Activated CD4-positive, alpha-beta T cell treated with anti-CD3 and anti-CD28 coated beads for 24 hours (primary cell): ENCODE data around the gene MAGI1.
"Not testable (repeated sequence)": the region's sequence is repeated elsewhere in the genome, so short reads cannot be mapped to it uniquely, and the experiment has no call there.

Experiments
- DNase-seq, 2 donors: peaks; one replicate each; pipeline ENCODE4 v3.0.0-alpha.2; 2020; ENCODE audit warnings: low read depth in 2 of 2

Gene MAGI1

DNA sequence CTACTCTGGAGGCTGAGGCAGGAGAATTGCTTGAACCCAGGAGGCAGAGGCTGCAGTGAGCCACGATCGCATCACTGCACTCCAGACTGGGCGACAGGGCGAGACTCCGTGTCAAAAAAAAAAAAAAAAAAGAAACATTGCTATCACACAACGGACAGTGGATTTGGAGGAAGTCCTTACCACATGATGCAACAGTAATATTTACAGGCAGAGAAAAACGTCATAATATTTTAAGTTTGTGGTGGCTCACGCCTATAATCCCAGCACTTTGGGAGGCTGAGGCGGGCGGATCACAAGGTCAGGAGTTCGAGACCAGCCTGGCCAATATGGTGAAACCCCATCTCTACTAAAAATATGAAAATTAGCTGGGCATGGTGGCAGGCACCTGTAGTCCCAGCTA, 473.0 kb downstream of the MAGI1 start:
- not testable (repeated sequence) for DNase-seq

DNA sequence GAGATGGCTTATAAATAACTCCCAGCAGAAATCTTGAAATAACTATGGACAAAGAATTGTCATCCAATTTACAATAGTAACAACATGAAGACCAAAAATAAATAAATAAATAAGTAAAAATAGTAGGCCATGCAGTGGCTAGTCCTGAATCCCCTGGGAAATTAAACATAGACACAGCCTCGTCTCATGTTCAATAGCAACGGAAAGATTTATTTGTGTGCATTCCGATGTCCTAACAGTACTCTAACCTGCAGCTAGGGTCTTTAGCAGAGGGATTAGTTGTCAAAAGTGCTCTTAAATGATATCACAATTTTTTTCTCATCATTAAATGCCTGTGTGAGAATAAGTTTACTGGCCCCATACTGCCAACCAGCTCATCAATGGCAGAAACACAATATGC, 474.2 kb downstream of the MAGI1 start:
- DNase-seq, result no peak

DNA sequence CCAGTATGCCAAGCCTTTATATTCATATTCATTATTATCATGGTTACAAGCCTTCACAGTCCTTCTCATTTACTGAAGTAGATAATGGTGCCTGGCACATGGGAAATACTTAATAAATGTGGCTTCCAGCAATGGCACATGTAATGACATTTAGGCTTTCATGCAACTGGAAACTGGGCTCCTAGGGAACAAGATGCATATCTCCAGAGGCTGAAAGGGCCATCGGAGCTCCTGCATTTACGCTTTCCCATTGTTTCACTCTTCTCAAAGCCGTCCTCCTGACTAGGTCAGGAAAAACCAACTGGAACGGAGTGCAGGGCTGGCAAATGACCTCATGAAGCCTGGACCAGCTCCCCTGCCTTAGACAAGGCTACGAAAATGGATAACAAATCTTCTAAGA, 474.9 kb downstream of the MAGI1 start:
- no peak for DNase-seq

DNA sequence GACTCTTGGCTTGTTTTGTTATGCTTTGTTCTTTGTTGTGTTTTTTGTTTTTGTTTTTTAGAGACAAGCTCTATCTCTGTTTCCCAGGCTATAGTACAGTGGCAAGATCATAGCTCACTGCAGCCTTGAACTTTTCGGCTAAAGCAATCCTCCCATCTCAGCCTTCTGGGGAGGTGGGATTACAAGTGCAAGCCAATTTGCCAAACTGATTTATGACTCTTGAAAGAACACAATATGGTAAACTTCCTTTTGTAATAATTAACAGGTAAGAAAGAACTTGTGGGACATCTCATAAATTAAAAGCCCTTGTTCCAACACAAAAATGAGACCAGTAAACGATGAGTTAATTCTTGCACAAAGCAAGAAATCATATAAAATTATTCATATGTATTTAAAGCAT, 476.3 kb downstream of the MAGI1 start:
- DNase-seq, result no peak

DNA sequence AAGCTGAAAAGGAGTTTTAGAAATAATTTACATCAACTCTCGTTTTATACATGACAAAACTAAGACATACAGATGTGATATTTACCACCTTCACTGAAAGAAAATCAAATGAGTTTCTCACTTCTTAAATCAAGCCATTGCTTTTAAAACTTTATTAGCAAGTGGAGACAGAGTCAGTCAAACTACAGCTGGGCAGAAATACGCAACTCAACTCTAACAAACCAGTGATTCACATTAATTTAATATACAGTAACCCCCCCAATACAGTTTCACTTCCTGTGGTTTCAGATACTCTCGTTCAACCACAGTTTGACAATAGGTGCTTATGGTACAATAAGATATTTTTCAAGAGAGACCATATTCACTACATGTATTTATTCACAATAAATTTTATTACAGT, 477.1 kb downstream of the MAGI1 start:
- DNase-seq, result no peak

DNA sequence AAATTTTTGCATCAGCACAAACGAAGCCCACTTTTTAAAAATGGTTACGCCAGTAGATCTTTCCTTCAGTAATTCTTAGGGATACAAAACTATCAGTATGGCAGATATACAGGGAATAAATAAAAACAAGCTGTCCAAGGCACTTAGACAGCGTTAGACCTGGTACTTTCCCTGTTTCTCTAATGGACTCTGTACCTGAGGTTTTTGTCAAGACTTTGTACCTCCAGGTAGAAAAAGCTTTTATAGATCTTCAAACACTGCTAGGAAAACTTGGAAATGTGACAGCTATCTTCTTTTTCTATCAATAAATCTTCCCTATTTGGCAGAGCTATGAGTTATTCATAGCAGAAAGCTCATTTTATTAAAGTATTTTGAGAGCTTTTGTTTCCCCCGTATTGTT, 477.8 kb downstream of the MAGI1 start:
- no peak for DNase-seq

DNA sequence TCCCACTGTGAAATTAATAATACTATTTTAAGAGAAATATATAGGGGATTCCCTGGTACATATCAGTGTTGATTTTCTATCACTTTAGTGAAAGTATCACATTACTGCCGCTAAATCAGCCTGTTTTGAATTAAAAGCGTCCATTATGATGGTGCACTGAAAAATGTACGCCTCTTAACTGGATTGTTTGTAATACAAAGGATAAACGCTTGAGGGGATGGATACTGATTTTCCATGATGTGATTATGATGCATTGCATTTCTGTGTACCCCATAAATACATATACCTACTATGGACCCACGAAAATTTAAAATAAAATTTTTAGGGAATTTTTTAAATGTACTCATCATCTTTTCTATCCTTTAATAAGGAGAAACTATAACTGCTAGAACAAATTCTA, 478.6 kb downstream of the MAGI1 start:
- DNase-seq, result no peak

DNA sequence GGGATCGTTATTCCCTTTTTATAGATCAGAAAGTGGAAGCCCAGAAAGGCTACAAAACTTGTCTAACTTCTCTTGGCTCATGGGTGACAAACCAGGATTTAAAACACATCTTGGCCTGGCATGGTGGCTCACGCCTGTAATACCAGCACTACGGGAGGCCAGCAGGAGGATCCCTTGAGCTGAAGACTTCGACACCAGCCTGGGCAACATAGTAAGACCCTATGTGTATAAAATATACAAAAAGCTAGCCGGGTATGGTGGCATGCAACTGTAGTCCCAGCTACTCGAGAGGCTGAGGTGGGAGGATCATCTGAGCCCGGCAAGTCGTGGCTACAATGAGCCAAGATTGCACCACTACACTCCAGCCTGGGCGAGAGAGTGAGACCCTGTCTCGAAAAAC, 479.1 kb downstream of the MAGI1 start:
- no peak for DNase-seq

DNA sequence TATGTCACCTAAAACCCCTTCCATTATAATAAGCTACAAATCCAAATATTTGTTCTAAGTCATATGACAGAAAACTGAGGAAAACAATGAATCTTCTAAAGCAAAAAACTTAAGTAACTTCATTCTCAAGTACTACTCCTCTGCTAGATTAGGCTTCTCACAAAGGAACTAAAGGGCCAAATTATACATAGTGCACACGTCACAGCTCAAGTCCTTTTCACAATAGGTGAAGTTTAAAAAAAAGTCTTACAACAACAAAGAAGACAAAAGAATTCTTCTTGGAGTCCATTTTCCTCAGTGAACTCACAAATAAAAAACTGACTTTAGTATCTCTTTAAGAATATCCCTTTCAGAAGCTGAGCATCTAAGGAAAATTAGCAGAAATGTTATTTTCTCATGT, 479.9 kb downstream of the MAGI1 start:
- DNase-seq, result no peak

DNA sequence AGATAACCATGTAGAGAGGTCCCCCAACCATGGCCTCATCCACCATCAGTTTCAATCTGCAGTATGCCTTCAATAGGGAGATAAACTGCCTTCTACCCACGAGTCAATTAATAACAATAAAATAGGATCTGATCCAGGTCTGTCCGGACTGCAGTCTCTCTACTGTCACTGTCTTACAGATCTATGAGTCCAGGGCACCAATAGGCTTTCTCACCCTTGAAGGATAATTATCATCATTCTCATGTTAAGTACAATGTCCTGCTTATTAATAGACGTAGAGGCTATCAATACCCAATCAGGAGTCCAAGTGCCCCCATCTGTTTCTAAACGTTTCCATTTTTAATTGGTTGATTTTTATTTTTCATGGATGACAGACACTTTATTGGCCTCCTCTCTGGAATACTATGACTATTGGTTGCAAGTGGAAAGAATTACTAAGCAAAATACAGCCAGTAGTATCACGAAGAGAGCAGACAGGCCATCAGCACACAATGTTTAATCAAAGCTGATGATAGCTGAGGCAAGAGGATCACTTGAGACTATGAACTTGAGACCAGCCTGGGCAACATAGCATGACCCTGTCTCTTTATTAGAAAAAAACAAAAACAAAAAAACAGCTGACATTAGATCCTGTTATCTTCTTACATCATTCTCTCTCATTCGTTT, 480.7 kb downstream of the MAGI1 start:
- no peak for DNase-seq

DNA sequence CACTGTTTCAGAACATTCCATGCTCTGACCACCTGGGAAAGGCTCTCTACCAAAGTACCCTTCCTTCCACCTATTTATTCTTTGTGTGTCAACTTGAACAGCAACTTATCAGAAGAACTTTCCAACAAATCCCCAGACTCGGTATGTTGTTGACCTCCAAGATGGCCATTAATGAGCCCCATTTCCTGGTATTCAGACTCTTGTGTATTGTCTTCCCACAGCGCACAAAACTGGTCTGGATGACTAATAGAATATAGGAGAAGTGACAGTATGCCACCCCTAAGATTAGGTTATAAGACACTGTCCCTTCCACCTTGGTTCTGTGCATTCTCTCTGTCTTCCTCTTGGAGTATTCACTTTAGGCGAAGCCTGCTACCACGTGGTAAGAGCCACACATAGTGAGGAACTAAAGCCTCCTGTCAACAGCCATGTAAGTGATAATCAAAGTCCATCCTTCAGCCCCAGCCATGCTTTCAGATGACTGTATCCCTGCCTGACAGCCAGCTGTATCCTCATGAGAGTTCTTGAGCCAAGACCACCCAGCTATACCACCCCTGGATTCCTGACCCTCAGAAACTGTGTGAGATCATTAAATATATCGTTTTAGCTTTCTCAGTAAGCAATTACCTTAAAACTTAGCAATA, 481.7 kb downstream of the MAGI1 start:
- no peak for DNase-seq

DNA sequence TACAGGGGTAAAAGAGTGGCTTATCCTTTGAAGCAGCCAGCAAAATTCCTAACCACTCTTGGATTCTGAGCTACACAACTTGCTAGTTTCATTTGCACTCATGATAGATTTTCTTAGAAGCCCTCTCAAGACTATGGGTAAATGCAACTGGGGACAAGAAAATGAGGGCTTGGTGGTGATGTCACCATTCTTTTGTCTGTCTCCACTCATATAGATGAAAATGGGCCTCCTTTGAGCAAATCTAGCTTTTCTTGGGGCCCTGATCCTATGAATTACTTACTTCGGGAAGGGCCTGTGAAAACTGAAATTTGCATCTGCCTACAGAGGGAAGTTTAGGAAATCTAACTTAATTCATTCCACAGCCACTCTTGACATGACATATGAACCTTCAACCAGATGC, 486.3 kb downstream of the MAGI1 start:
- DNase-seq, result no peak

DNA sequence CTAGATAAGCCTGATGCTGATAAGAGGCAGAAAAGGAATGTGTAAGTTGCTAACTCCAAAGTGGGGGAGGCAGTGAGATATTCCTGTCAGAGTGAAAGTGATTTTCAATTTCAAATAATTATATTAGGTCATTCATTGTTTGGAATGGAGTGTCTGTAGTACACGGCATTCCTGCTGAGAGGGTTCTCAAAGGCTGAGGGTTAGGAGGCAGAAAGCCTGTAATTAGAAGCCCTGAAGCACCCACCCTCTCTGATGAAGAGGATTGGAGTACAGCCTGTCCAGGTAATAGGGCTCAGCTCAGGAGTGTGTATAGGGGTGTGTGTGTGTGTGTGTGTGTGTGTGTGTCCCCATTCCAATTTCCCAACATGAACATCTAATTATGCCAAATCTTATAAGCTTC, 486.8 kb downstream of the MAGI1 start:
- DNase-seq, result no peak

DNA sequence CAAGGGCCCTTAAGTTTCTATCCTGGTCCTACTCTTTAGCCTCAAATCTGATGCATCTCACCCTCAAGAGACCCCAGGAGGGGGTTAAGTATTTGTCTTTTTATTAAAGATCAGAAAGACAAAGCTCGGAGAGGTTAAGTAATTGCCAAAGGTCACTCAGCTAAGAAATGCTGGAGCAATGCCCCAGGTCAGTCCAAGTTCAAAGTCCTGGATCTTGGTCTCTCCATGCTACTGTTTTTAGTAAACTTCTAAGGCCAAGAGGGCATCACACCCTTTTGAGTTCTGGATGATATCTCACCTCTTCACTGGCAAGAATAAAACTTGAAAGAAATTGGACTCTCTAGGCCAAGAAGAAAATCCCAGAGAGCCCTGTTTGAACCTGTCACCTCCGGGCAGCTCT, 488.6 kb downstream of the MAGI1 start:
- DNase-seq, result no peak

DNA sequence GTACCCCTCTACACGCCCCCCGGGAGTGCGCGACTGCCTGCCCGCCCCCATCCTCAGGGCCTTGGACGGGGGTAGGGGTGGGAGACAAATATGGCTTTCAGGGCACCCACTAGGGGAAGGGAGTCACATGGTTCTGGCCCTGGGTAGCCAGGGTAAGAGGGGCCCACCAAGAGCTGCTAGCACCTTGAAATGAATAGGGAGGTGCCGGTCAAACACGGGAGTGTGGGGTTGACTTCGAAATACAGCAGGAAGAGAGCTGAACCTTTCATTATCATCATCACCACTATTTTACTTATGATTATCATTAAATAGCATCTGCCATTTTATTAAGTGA, 489.1 kb downstream of the MAGI1 start:
- DNase-seq, result no peak

DNA sequence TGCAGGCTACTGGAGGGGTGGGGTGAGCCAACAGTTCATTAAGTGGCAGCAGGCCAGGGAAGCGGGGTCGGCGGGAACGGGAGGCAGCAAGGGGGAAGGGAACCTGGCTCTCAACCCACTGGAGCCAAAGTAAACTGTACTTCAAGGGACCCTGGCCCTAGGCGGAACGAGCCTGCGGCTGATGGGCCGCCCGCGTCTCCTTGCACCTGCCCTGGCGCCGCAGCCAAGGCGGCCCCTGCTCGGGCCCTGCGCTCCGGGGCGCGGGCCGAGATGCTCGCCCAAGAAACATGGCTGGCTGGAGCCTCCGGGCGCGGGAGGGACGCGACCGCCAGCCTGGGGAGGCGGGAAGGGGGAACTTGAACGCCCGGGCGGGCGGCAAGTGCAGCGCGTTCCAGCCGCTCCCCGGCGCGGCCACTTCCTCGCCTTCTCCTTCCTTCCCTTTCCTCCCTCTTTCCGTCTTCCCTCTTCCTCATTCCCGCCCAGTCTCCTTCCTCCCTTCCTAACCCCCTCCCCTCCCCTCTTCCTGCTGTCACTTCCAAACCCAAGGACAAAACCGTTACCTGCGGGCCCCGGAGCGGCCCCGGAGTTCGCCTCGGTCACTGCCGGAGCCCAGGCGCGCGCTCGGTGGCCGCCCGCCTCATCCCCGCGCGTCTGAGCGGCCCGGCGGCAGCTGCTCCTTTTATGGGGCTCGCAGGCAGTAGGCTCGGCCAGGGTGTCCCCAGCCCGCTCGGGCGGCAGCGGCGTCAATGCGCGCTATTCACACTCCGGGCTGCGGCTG, 489.7 kb downstream of the MAGI1 start:
- no peak for DNase-seq

DNA sequence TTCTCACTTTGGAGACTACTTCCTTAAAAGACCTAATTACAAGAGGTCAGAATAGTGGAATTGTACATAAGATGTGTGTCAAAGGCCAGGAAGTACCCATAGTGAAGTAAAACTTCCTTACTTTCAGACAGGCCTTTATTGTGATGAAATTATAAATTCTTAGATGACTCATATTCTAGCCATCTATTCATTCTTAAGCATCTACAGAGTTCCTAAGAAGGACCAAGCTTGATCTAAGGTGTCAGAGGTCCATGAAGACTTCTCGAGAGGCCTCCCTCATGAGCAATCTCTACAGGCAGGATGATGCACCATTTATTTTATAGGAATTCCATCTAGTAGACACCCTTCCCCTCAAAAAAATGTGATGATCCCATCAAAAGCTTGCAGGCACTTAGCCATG, 493.3 kb downstream of the MAGI1 start:
- no peak for DNase-seq

DNA sequence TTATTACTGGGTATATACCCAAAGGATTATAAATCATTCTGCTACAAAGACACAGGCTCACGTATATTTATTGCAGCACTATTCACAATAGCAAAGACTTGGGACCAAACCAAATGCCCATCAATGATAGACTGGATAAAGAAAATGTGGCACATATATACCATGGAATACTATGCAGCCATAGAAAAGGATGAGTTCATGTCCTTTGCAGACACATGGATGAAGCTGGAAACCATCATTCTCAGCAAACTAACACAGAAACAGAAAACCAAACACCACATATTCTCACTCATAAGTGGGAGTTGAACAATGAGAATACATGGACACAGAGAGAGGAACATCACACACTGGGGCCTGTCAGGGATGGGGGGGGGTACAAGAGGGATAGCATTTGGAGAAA, 495.3 kb downstream of the MAGI1 start:
- not testable (repeated sequence) for DNase-seq

DNA sequence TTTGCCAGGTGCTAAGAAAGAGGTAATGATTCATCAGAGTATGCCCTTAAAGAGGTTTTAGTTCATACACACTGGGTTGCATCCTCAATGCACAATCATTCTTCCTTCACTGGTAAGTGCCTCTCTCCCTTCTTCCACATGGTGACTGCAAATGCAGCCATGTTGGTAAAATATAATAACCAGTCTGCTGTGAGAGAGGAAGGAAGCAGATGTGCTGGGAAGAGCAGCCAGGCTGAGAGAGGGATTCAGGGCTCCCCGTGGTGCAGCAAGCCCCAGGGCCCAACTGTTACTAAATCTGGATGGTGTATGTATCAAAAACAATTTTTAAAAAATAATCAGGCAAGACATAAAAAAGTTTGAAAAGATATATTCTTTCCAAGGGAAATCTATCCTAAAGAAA, 498.1 kb downstream of the MAGI1 start:
- no peak for DNase-seq

DNA sequence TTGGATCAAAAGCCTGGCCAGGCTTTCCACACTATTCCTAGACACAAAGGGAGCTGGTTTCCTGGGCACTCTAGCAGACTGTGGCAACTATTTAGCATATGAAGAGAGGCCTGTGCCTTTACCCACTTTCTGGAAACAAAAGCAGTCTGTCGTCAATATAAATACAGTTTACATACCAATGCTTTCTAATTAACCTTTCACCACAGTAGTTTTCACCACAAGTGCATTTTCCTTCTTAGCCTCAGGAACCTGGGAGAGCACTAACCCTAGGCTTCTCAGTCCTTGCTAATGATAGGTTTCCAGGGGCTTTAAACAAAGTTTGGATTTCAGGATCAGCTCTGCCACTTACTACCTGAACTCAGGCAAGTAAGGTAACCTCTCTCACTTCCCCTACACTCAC, 499.1 kb downstream of the MAGI1 start:
- no peak for DNase-seq

DNA sequence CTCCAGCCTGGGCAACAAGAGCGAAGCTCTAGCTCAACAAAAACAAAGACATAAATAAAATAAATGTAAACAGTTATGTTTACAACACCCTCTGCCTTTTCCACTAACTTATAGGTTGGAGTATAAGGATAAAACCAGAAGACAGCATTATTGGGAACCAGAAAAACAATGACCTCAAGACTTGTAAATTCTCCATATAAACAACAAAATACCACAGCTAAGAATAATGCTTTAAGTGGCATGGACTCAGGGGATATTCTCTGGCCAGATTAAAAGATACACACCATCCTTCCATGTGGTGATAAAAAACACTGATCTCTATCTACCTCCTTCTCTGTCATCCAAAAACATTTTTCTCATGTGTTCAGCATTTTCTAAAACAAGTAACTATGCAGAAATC, 500.6 kb downstream of the MAGI1 start:
- DNase-seq, result no peak

DNA sequence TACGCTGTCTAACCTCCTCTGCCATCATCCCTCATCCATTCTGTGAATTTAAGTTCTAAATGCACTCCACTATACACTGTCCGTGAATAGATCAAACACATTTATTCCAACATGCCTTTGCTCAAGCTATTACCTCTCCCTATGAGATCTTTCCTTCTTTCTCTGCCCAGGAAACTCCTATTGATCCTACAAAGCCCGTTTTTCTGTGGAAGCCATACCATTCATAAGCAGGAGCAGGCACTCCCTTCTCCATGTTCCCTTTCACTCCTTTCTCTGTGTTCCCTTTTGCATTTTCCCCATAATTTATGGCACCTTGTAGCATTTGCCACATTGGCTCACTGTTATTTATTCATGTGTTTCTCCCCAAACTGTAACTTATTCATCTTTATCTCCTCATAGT, 501.6 kb downstream of the MAGI1 start:
- no peak for DNase-seq

DNA sequence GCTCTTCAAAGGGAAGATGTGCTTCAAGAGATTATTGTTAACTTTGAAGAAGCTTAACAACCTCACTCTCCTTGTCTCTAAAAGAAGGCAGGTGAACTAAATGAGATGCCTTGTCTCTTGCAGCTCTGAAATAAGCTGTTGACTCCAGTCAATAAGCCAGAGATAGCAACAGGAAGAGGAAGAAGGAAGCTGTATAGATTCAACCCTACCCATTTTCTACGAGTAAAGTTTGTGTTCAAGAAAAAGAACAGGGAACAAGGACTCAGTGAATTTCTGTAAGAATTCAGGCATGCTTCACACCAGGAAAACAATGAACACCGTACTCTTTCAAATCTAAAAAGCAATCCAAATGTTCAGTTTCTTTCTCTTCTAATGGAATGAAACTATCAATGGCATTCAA, 503.5 kb downstream of the MAGI1 start:
- DNase-seq, result no peak
